HG03066 (cell line): Measurements from ENCODE around the gene MED28.

Source experiments
- ATAC-seq: cut with Tn5 transposase; IDR thresholded peaks from one replicate; pipeline ENCODE4 v1.9.1; 2021; ENCODE audit warnings: low read depth; ENCODE audit not compliant: unreplicated experiment

The MED28 gene

GRCh38 chr4:17664755-17665154, 50.3 kb downstream of the MED28 start:
- ATAC-seq = peak; percentile 79

- peak; percentile 46 for ATAC-seq
Measured at GRCh38 chr4:17665346-17665745, 50.9 kb downstream of the MED28 start.

GRCh38 chr4:17665852-17666251, 51.4 kb downstream of the MED28 start:
- no peak for ATAC-seq

- no peak for ATAC-seq
Measured at GRCh38 chr4:17667253-17667652, 52.8 kb downstream of the MED28 start.

GRCh38 chr4:17667653-17668201, 53.3 kb downstream of the MED28 start:
- ATAC-seq = no peak

- ATAC-seq = no peak
Measured at GRCh38 chr4:17670423-17670822, 56.0 kb downstream of the MED28 start.

GRCh38 chr4:17680559-17681280, 66.3 kb downstream of the MED28 start:
- ATAC-seq = no peak

- no peak for ATAC-seq
Measured at GRCh38 chr4:17681281-17682221, 67.1 kb downstream of the MED28 start.

GRCh38 chr4:17682222-17682566, 67.8 kb downstream of the MED28 start:
- no peak for ATAC-seq
